PC-3 (cell line): ENCODE results near the gene TRIOBP. TPM values are rescaled to one million over a fixed set of nuclear protein-coding genes. Genes with fewer than 3 reads are reported as not detected.

Experiments used
- ATAC-seq: fragments of 200-7000 bp; cut with Tn5 transposase; 2 replicates; pipeline ENCODE4 v1.9.1; 2020; ENCODE audit warnings: mild to moderate bottlenecking, moderate library complexity
- BruUV-seq: library from RNA; stranded (reverse); fragments of 400-500 nt; replicated peaks from 2 replicates; lab custom pipeline; 2021; lab: Mats Ljungman, UMichigan
- CTCF ChIA-PET: fragments of 300-600 bp; sonication (Branson Sonifier 250); formaldehyde crosslinking; loops from one replicate; lab custom pipeline; 2022; ENCODE audit warnings: antibody characterized with exemption; lab: Charles Lee
- POLR2A ChIA-PET: fragments of 300-600 bp; sonication (Branson Sonifier 250); formaldehyde crosslinking; loops from one replicate; lab custom pipeline; 2022; ENCODE audit warnings: antibody characterized with exemption; ENCODE audit not compliant: unreplicated experiment; lab: Charles Lee
- DNase-seq: peaks from one replicate; pipeline ENCODE4 v3.0.0-alpha.2; 2015
- H2AFZ ChIP-seq: fragments of 300-600 bp; sonication (generic); 2 replicates; pipeline ENCODE4 v1.6.0; 2016; ENCODE audit warnings: antibody characterized with exemption, low read length
- H3F3A ChIP-seq: fragments of 300-600 bp; sonication (generic); one replicate; pipeline ENCODE4 v1.6.0; 2017; ENCODE audit warnings: antibody characterized with exemption, low read length, control low read depth, mild to moderate bottlenecking; ENCODE audit not compliant: unreplicated experiment
- H3K27ac ChIP-seq: fragments of 300-600 bp; sonication (generic); 2 replicates; pipeline ENCODE4 v1.5.1; 2016; ENCODE audit warnings: mild to moderate bottlenecking, low read length
- H3K27me3 ChIP-seq: fragments of 300-600 bp; sonication (generic); 2 replicates; pipeline ENCODE4 v1.6.1; 2016; ENCODE audit warnings: low read length, mixed read lengths
- H3K36me3 ChIP-seq: fragments of 300-600 bp; sonication (generic); 2 replicates; pipeline ENCODE4 v1.6.1; 2016; ENCODE audit warnings: low read depth, mixed run types, low read length, mixed read lengths
- H3K4me1 ChIP-seq: fragments of 300-600 bp; sonication (generic); 2 replicates; pipeline ENCODE4 v1.5.1; 2016; ENCODE audit warnings: low read length; ENCODE audit not compliant: insufficient read depth
- H3K4me2 ChIP-seq: fragments of 300-600 bp; sonication (generic); 2 replicates; pipeline ENCODE4 v1.6.0; 2016; ENCODE audit warnings: low read length
- H3K4me3 ChIP-seq: fragments of 300-600 bp; sonication (generic); 2 replicates; pipeline ENCODE4 v1.5.1; 2016; ENCODE audit warnings: mild to moderate bottlenecking, low read length, mixed read lengths
- H3K79me2 ChIP-seq: fragments of 300-600 bp; sonication (generic); 2 replicates; pipeline ENCODE4 v1.6.1; 2017; ENCODE audit warnings: low read length, mixed read lengths
- H3K9ac ChIP-seq: fragments of 300-600 bp; sonication (generic); 2 replicates; pipeline ENCODE4 v1.6.0; 2016; ENCODE audit warnings: mild to moderate bottlenecking, low read length
- H3K9me2 ChIP-seq: fragments of 300-600 bp; sonication (generic); replicated peaks from 2 replicates; pipeline ENCODE4 v1.6.1; 2016; ENCODE audit warnings: mixed run types, low read length, mixed read lengths
- H3K9me3 ChIP-seq: fragments of 300-600 bp; sonication (generic); 2 replicates; pipeline ENCODE4 v1.6.1; 2016; ENCODE audit warnings: low read length, mixed read lengths
- H4K20me1 ChIP-seq: fragments of 300-600 bp; sonication (generic); 2 replicates; pipeline ENCODE4 v1.6.1; 2016; ENCODE audit warnings: low read length, mixed read lengths
- CTCF ChIP-seq: fragments of 300-600 bp; sonication (generic); conservative IDR thresholded peaks from 2 replicates; pipeline ENCODE4 v1.5.1; 2017; ENCODE audit warnings: antibody characterized with exemption, low read depth, mild to moderate bottlenecking, low read length
- EZH2 ChIP-seq: fragments of 300-600 bp; sonication (generic); IDR thresholded peaks from one replicate; pipeline ENCODE4 v1.6.1; 2017; ENCODE audit warnings: antibody characterized with exemption, mild to moderate bottlenecking, low read length; ENCODE audit not compliant: unreplicated experiment
- EZH2phosphoT487 ChIP-seq: fragments of 300-600 bp; sonication (generic); IDR thresholded peaks from 2 replicates; pipeline ENCODE4 v1.6.1; 2018; ENCODE audit warnings: mild to moderate bottlenecking, antibody characterized with exemption, low read length, borderline replicate concordance
- intact Hi-C: fragments of 100-400 bp; cut with micrococcal nuclease; formaldehyde crosslinking; loops from 2 replicates; pipeline ENCODE4 v1.9.0; 2023
- total RNA-seq: library from RNA; depleted of rRNA; stranded (reverse); fragments of >200 nt; gene quantifications from 2 replicates; pipeline ENCODE4 v1.2.3, GENCODE V29; 2014

The TRIOBP gene
- total RNA-seq, 1 experiment from 2014 or later, result 64.5 TPM

GRCh38 chr22:37776639-37777005, 79.8 kb downstream of the TRIOBP start:
- DNase-seq, result no peak
- no peaks in the 10 kb centered on the region for H4K20me1 ChIP-seq
- H3K27ac ChIP-seq, result peak overlapping the region; percentile 99
- H3K4me3 ChIP-seq, result peak overlapping the region; percentile 25
- H3F3A ChIP-seq, result peaks cover 10% of the 10 kb centered on the region
- H3K36me3 ChIP-seq, result peaks cover 10% of the 10 kb centered on the region
- intact Hi-C loops, result loop anchor here (1.0 kb wide), 1 partner anchor 24 kb away; no protein-coding TSS in a partner anchor
- CTCF ChIA-PET, result no interaction called here
- H3K4me2 ChIP-seq, result peak overlapping the region; percentile 78
- H3K9me3 ChIP-seq, result no peaks in the 10 kb centered on the region
- H2AFZ ChIP-seq, result no peak overlapping the region
- H3K27me3 ChIP-seq, result no peaks in the 10 kb centered on the region
- BruUV-seq, result TSS peak; percentile 88
- H3K79me2 ChIP-seq, result no peaks in the 10 kb centered on the region
- H3K4me1 ChIP-seq, result peaks cover 40% of the 10 kb centered on the region
- no peaks in the 10 kb centered on the region for H3K9me2 ChIP-seq
- TF ChIP-seq EZH2phosphoT487, result no peak
- no peak for TF ChIP-seq EZH2
- no peak for TF ChIP-seq CTCF
- H3K9ac ChIP-seq, result peak overlapping the region; percentile 90
- peak; percentile 26 for ATAC-seq
- POLR2A ChIA-PET, result interaction anchor here (0.6 kb wide), 1 partner anchor 118 kb away, joined by 3 read pairs; the partner anchor contains the start of gene PDXP

GRCh38 chr22:37777122-37777687, 80.4 kb downstream of the TRIOBP start:
- Histone ChIP-seq H3K79me2 (no peaks in the 10 kb centered on the region), H3K27ac (peak overlapping the region; percentile 99), H3K9ac (peak overlapping the region; percentile 90), H3F3A (peaks cover 10% of the 10 kb centered on the region), H3K9me3 (no peaks in the 10 kb centered on the region), H3K4me3 (no peak overlapping the region), H3K36me3 (peaks cover 10% of the 10 kb centered on the region), H2AFZ (no peak overlapping the region), H3K9me2 (no peaks in the 10 kb centered on the region), H3K4me1 (peaks cover 46% of the 10 kb centered on the region), H3K27me3 (no peaks in the 10 kb centered on the region), H4K20me1 (no peaks in the 10 kb centered on the region), H3K4me2 (no peak overlapping the region; the same call in 1 of the 2 replicates)
- TF ChIP-seq EZH2phosphoT487, result 0 out of 2 replicates have a peak, but pooled peaks have one; percentile 22
- TF ChIP-seq EZH2, result no peak
- intact Hi-C loops, result loop anchor here (1.0 kb wide), 1 partner anchor 25 kb away; no protein-coding TSS in a partner anchor
- CTCF ChIA-PET, result no interaction called here
- peak; percentile 96 for DNase-seq
- POLR2A ChIA-PET, result no interaction called here
- peak; percentile 69 for ATAC-seq
- BruUV-seq, result no TSS peak

- ATAC-seq, result no peak
- no peaks in the 10 kb centered on the region for H3K79me2 ChIP-seq
- POLR2A ChIA-PET, result no interaction called here
- H3F3A ChIP-seq, result peaks cover 10% of the 10 kb centered on the region
- no peaks in the 10 kb centered on the region for H3K9me3 ChIP-seq
- no TSS peak for BruUV-seq
- no peak overlapping the region for H3K4me3 ChIP-seq
- intact Hi-C loops, result no loop called here
- H3K4me2 ChIP-seq, result no peak overlapping the region
- H3K36me3 ChIP-seq, result peaks cover 4% of the 10 kb centered on the region
- peaks cover 56% of the 10 kb centered on the region for H3K4me1 ChIP-seq
- H3K9ac ChIP-seq, result no peak overlapping the region
- H2AFZ ChIP-seq, result no peak overlapping the region
- H3K27ac ChIP-seq, result no peak overlapping the region
- no peaks in the 10 kb centered on the region for H3K9me2 ChIP-seq
- CTCF ChIA-PET, result interaction anchor here (0.6 kb wide), 1 partner anchor 66 kb away, joined by 3 read pairs; no protein-coding TSS in a partner anchor
- no peak for TF ChIP-seq EZH2phosphoT487
- TF ChIP-seq CTCF, result no peak
- no peak for TF ChIP-seq EZH2
- no peaks in the 10 kb centered on the region for H3K27me3 ChIP-seq
- no peak for DNase-seq
- no peaks in the 10 kb centered on the region for H4K20me1 ChIP-seq
Measured at GRCh38 chr22:37778370-37779009, 81.6 kb downstream of the TRIOBP start.
